ENCODE measurements around the gene OSBPL9.

DNA sequence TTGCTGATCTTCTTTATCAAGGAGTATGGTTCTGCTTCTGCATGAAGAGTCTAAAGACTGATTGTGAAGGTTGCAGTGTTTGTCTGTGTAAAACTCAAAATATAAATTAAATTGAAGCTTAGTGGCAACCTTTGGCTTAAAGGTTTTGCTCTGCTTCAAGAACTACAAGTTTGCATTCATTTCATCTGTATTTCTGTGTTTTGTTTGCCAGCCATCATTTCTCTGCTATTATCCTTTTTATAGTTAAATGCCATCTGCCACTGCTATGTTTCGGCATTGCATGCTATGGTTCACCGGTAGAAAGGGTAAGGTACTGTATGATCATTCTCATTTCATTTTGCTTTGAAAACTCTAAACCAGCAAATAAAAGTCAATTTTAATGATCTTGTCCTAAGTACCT is 52.9 kb downstream of the OSBPL9 start:
- TF ChIP-seq POLR2AphosphoS5 (IDR thresholded peaks at IDR 0.05; ENCODE audit: low read depth): no peak
- TF ChIP-seq, protein P1, sequence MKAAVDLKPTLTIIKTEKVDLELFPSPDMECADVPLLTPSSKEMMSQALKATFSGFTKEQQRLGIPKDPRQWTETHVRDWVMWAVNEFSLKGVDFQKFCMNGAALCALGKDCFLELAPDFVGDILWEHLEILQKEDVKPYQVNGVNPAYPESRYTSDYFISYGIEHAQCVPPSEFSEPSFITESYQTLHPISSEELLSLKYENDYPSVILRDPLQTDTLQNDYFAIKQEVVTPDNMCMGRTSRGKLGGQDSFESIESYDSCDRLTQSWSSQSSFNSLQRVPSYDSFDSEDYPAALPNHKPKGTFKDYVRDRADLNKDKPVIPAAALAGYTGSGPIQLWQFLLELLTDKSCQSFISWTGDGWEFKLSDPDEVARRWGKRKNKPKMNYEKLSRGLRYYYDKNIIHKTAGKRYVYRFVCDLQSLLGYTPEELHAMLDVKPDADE (IDR thresholded peaks at IDR 0.05): no peak
- TF ChIP-seq, protein P2, sequence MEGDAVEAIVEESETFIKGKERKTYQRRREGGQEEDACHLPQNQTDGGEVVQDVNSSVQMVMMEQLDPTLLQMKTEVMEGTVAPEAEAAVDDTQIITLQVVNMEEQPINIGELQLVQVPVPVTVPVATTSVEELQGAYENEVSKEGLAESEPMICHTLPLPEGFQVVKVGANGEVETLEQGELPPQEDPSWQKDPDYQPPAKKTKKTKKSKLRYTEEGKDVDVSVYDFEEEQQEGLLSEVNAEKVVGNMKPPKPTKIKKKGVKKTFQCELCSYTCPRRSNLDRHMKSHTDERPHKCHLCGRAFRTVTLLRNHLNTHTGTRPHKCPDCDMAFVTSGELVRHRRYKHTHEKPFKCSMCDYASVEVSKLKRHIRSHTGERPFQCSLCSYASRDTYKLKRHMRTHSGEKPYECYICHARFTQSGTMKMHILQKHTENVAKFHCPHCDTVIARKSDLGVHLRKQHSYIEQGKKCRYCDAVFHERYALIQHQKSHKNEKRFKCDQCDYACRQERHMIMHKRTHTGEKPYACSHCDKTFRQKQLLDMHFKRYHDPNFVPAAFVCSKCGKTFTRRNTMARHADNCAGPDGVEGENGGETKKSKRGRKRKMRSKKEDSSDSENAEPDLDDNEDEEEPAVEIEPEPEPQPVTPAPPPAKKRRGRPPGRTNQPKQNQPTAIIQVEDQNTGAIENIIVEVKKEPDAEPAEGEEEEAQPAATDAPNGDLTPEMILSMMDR (conservative IDR thresholded peaks at IDR 0.05; ENCODE audit: low read depth in 2 of 2): no peak
- no peak for TF ChIP-seq CREB1 (CRISPR knock-in tag; IDR thresholded peaks at IDR 0.05; ENCODE audit: low read depth)
- no peak for TF ChIP-seq EZH2phosphoT487 (IDR thresholded peaks at IDR 0.05; ENCODE audit: unreplicated experiment)
- TF ChIP-seq ZNF331 (CRISPR knock-in tag; IDR thresholded peaks at IDR 0.05; ENCODE audit: low read depth): no peak
- no peak for TF ChIP-seq JUNB (IDR thresholded peaks at IDR 0.05; ENCODE audit: unreplicated experiment)
- no peak for TF ChIP-seq EZH2 (IDR thresholded peaks at IDR 0.05; ENCODE audit: low read depth, unreplicated experiment)
- no peak for TF ChIP-seq ZNF114 (CRISPR knock-in tag; IDR thresholded peaks at IDR 0.05)
- no peak for TF ChIP-seq NANOG (IDR thresholded peaks at IDR 0.05; ENCODE audit: borderline replicate concordance)
- TF ChIP-seq, protein P3, sequence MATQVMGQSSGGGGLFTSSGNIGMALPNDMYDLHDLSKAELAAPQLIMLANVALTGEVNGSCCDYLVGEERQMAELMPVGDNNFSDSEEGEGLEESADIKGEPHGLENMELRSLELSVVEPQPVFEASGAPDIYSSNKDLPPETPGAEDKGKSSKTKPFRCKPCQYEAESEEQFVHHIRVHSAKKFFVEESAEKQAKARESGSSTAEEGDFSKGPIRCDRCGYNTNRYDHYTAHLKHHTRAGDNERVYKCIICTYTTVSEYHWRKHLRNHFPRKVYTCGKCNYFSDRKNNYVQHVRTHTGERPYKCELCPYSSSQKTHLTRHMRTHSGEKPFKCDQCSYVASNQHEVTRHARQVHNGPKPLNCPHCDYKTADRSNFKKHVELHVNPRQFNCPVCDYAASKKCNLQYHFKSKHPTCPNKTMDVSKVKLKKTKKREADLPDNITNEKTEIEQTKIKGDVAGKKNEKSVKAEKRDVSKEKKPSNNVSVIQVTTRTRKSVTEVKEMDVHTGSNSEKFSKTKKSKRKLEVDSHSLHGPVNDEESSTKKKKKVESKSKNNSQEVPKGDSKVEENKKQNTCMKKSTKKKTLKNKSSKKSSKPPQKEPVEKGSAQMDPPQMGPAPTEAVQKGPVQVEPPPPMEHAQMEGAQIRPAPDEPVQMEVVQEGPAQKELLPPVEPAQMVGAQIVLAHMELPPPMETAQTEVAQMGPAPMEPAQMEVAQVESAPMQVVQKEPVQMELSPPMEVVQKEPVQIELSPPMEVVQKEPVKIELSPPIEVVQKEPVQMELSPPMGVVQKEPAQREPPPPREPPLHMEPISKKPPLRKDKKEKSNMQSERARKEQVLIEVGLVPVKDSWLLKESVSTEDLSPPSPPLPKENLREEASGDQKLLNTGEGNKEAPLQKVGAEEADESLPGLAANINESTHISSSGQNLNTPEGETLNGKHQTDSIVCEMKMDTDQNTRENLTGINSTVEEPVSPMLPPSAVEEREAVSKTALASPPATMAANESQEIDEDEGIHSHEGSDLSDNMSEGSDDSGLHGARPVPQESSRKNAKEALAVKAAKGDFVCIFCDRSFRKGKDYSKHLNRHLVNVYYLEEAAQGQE (IDR thresholded peaks at IDR 0.05; ENCODE audit: unreplicated experiment): no peak
- no peak for TF ChIP-seq STAT1 (IDR thresholded peaks at IDR 0.05; ENCODE audit: unreplicated experiment)
- TF ChIP-seq, protein P4, sequence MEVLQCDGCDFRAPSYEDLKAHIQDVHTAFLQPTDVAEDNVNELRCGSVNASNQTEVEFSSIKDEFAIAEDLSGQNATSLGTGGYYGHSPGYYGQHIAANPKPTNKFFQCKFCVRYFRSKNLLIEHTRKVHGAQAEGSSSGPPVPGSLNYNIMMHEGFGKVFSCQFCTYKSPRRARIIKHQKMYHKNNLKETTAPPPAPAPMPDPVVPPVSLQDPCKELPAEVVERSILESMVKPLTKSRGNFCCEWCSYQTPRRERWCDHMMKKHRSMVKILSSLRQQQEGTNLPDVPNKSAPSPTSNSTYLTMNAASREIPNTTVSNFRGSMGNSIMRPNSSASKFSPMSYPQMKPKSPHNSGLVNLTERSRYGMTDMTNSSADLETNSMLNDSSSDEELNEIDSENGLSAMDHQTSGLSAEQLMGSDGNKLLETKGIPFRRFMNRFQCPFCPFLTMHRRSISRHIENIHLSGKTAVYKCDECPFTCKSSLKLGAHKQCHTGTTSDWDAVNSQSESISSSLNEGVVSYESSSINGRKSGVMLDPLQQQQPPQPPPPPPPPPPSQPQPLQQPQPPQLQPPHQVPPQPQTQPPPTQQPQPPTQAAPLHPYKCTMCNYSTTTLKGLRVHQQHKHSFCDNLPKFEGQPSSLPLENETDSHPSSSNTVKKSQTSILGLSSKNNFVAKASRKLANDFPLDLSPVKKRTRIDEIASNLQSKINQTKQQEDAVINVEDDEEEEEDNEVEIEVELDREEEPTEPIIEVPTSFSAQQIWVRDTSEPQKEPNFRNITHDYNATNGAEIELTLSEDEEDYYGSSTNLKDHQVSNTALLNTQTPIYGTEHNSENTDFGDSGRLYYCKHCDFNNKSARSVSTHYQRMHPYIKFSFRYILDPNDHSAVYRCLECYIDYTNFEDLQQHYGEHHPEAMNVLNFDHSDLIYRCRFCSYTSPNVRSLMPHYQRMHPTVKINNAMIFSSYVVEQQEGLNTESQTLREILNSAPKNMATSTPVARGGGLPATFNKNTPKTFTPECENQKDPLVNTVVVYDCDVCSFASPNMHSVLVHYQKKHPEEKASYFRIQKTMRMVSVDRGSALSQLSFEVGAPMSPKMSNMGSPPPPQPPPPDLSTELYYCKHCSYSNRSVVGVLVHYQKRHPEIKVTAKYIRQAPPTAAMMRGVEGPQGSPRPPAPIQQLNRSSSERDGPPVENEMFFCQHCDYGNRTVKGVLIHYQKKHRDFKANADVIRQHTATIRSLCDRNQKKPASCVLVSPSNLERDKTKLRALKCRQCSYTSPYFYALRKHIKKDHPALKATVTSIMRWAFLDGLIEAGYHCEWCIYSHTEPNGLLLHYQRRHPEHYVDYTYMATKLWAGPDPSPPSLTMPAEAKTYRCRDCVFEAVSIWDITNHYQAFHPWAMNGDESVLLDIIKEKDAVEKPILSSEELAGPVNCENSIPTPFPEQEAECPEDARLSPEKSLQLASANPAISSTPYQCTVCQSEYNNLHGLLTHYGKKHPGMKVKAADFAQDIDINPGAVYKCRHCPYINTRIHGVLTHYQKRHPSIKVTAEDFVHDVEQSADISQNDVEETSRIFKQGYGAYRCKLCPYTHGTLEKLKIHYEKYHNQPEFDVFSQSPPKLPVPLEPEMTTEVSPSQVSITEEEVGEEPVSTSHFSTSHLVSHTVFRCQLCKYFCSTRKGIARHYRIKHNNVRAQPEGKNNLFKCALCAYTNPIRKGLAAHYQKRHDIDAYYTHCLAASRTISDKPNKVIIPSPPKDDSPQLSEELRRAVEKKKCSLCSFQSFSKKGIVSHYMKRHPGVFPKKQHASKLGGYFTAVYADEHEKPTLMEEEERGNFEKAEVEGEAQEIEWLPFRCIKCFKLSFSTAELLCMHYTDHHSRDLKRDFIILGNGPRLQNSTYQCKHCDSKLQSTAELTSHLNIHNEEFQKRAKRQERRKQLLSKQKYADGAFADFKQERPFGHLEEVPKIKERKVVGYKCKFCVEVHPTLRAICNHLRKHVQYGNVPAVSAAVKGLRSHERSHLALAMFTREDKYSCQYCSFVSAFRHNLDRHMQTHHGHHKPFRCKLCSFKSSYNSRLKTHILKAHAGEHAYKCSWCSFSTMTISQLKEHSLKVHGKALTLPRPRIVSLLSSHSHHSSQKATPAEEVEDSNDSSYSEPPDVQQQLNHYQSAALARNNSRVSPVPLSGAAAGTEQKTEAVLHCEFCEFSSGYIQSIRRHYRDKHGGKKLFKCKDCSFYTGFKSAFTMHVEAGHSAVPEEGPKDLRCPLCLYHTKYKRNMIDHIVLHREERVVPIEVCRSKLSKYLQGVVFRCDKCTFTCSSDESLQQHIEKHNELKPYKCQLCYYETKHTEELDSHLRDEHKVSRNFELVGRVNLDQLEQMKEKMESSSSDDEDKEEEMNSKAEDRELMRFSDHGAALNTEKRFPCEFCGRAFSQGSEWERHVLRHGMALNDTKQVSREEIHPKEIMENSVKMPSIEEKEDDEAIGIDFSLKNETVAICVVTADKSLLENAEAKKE (CRISPR knock-in tag; IDR thresholded peaks at IDR 0.05): no peak
